Left ventricle myocardium inferior (tissue), 1 donor: ENCODE results near the gene CPLX4. TPM values are rescaled to one million over a fixed set of nuclear protein-coding genes. Genes with fewer than 3 reads are reported as not detected.

Experiments
- DNase-seq: peaks from one replicate; pipeline ENCODE4 v3.0.0-alpha.2; 2020
- H3K27ac ChIP-seq: fragments of 200-600 bp; replicated peaks from 2 replicates; pipeline ENCODE4 v1.8.0; 2021
- H3K27me3 ChIP-seq: fragments of 200-600 bp; 2 replicates; pipeline ENCODE4 v1.8.0; 2021; ENCODE audit warnings: low read depth
- H3K36me3 ChIP-seq: fragments of 200-600 bp; 2 replicates; pipeline ENCODE4 v1.8.0; 2021
- H3K4me1 ChIP-seq: fragments of 200-600 bp; 2 replicates; pipeline ENCODE4 v1.8.0; 2021
- H3K4me3 ChIP-seq: fragments of 200-600 bp; 2 replicates; pipeline ENCODE4 v1.8.0; 2021; ENCODE audit warnings: mild to moderate bottlenecking, moderate library complexity
- H3K9me3 ChIP-seq: fragments of 200-600 bp; replicated peaks from 2 replicates; pipeline ENCODE4 v1.8.0; 2021
- CTCF ChIP-seq: fragments of 200-600 bp; IDR thresholded peaks from 2 replicates; pipeline ENCODE4 v1.8.0; 2021; ENCODE audit warnings: antibody characterized with exemption, mild to moderate bottlenecking, borderline replicate concordance
- intact Hi-C: fragments of 100-400 bp; cut with micrococcal nuclease; formaldehyde crosslinking; loops from one replicate; pipeline ENCODE4 v1.11.0; 2022
- total RNA-seq: library from RNA; stranded (reverse); fragmentation: NEBNext Ultra II Directional; extraction: Animal tissue kit (Norgen Biotek cat#: 25700); gene quantifications from one replicate; pipeline ENCODE4 v1.2.1, GENCODE V29; 2021
- donor health status: DM: no; HTN: yes; CAD: no; lungs with severe emphysema.

Gene CPLX4
- total RNA-seq, 1 donor from 2014 or later, result not detected

DNA sequence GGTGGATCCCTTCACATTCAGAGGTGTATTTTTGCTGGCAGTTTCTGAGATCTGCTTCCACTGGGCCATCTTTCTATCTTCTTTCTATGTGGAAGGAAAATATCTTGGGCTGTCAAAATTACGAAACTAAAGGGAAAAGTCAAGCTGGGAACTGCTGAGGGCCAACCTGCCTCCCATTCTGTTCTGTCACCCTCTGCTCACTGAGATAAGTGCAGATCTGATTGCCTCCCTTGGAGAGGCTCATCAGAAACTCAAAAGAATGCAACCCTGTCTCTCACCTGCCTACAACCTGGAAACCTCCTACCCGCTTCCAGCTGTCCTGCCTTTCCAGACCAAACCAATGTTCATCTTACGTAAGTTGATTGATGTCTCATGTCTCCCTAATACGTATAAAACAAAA is 71.7 kb downstream of the CPLX4 start:
- Histone ChIP-seq H3K4me3 (no peak overlapping the region), H3K27ac (no peak overlapping the region), H3K4me1 (no peaks in the 10 kb centered on the region), H3K36me3 (no peaks in the 10 kb centered on the region), H3K27me3 (peaks cover 66% of the 10 kb centered on the region), H3K9me3 (no peaks in the 10 kb centered on the region)
- intact Hi-C loops, result loop anchor here (5.0 kb wide), 1 partner anchor 156 kb away; no protein-coding TSS in a partner anchor
- no peak for TF ChIP-seq CTCF
- no peak for DNase-seq

Other genes with a start within 250 kb of the CPLX4 start
- 24.4 TPM for gene SEC11C, start 178.8 kb downstream of the CPLX4 start, total RNA-seq
- not detected for gene GRP, start 98.5 kb downstream of the CPLX4 start, total RNA-seq
- gene RAX, start 45.2 kb downstream of the CPLX4 start, total RNA-seq, result not detected
- gene LMAN1, start 40.6 kb upstream of the CPLX4 start, total RNA-seq, result 56.8 TPM